ENCODE measurements around the gene MXD3.
"Not testable (repeated sequence)": the region's sequence is repeated elsewhere in the genome, so short reads cannot be mapped to it uniquely, and the experiment has no call there.

MXD3 gene

DNA sequence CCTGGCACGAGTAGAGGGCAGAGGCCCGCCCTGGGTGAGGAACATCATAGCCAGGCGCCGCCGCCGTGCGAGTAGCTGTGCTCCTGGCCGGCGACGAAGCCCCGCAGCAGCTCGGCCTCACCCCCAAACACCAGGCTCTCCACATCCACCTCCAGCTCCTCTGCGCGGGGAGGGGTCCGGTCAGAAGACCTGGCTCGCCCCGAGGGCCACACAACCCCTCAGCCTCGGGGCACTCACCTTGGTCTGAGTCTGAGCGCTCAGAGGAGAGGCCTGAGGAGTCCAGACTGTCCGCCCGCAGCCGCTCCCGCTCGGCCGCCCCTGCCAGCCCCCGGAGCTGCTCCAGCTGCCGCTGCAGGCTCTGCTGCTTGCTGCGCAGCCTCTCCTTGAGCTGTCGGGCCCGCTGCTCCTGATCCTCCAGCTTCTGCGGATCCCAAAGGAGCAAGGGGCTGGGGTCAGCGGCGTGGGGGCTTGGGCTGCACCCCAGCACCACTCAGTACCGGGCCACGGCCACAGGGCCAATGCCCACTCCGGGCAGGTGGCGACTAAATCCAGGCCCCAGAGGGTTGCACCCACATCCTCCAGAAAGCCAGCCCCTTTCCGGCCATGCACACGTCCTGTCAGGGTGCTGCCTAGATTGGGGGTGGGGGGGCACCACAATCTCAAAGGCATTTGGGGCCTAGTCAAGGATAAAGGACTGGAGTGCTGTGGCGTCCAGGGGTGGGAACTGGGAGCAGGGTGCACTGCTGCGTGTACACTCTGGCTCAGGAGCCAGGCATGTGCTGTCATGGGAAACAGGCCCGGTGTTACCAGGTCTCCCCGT, 3.9 kb downstream of the MXD3 start:
- H3K9ac ChIP-seq (ENCODE audit: low read length): no peak overlapping the region
- no peak overlapping the region for H3K4me3 ChIP-seq (ENCODE audit: low read length)
- H3K9me3 ChIP-seq (replicated peaks; ENCODE audit: insufficient read depth, low read length): no peaks in the 10 kb centered on the region
- DNase-seq: no peak
- peaks cover 24% of the 10 kb centered on the region for H3K4me1 ChIP-seq (ENCODE audit: low read length)
- TF ChIP-seq EZH2 (optimal IDR thresholded peaks at IDR 0.05; ENCODE audit: low read depth, low read length) (no peak), EZH2phosphoT487 (IDR thresholded peaks at IDR 0.05; ENCODE audit: low read length) (no peak)
- TF ChIP-seq, protein P1, sequence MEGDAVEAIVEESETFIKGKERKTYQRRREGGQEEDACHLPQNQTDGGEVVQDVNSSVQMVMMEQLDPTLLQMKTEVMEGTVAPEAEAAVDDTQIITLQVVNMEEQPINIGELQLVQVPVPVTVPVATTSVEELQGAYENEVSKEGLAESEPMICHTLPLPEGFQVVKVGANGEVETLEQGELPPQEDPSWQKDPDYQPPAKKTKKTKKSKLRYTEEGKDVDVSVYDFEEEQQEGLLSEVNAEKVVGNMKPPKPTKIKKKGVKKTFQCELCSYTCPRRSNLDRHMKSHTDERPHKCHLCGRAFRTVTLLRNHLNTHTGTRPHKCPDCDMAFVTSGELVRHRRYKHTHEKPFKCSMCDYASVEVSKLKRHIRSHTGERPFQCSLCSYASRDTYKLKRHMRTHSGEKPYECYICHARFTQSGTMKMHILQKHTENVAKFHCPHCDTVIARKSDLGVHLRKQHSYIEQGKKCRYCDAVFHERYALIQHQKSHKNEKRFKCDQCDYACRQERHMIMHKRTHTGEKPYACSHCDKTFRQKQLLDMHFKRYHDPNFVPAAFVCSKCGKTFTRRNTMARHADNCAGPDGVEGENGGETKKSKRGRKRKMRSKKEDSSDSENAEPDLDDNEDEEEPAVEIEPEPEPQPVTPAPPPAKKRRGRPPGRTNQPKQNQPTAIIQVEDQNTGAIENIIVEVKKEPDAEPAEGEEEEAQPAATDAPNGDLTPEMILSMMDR (IDR thresholded peaks at IDR 0.05; ENCODE audit: low read length): no peak
- no peak overlapping the region for H2AFZ ChIP-seq (ENCODE audit: low read length)
- no peak overlapping the region for H3K4me2 ChIP-seq (ENCODE audit: low read depth, low read length)
- H3F3A ChIP-seq (ENCODE audit: insufficient read depth, low read length): peaks cover 74% of the 10 kb centered on the region
- peaks cover 89% of the 10 kb centered on the region for H3K79me2 ChIP-seq (ENCODE audit: low read length)
- H3K27me3 ChIP-seq (replicated peaks; ENCODE audit: insufficient read depth, low read length): no peaks in the 10 kb centered on the region
- no peaks in the 10 kb centered on the region for H3K9me2 ChIP-seq (replicated peaks; ENCODE audit: insufficient read depth, low read length)
- H4K20me1 ChIP-seq (ENCODE audit: insufficient read depth, low read length): 0 out of 2 replicates have a peak, but pooled peaks cover 7% of the 10 kb centered on the region
- no peak overlapping the region for H3K27ac ChIP-seq (ENCODE audit: low read length)
- no peaks in the 10 kb centered on the region for H3K36me3 ChIP-seq (replicated peaks; ENCODE audit: insufficient read depth, low read length)

DNA sequence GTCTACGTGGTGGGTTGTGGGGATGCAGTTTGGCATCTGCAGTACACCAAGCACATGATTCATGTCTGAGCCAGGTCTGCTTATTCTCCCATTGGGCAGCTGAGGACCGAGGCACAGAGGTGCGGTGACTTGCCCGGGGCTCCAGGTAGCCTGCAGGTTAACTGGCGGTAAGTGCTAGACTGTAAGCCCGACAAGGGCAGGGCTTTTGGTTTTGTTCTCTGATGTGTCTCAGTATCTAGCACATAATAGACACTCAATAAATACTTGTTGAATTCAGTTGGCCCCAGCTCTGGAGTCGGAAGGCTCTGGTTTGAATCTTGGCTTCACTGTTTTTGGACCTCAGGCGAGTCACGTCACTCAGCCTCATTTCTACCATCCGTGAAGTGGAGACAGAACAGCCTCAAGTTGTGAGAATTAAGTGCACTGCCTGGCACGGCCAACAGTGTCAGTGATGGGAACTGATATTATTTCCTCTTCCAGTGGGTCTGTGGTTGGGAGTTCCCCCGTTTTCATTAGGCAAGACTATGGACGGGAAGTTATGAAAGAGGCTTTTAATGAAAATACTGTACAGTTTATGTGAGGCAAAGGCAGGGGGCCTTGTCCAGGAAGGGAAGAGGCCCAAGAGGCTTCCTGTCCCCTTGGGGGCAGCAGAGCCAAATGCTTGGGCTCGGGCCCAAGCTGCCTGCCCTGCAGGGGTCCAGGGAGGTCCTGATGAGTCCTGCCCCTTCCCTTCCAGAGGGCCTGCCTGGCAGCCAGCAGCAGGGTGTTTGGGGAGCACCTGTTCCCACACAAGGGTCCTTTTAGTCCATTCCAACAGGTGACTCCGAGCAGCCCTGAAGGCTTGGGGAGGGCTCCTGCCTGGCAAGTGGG, 4.8 kb downstream of the MXD3 start:
- H3K4me1 ChIP-seq (ENCODE audit: low read length): peaks cover 28% of the 10 kb centered on the region
- H4K20me1 ChIP-seq (ENCODE audit: insufficient read depth, low read length): 0 out of 2 replicates have a peak, but pooled peaks cover 7% of the 10 kb centered on the region
- no peak overlapping the region for H3K27ac ChIP-seq (ENCODE audit: low read length)
- H3F3A ChIP-seq (ENCODE audit: insufficient read depth, low read length): peaks cover 75% of the 10 kb centered on the region
- H3K36me3 ChIP-seq (replicated peaks; ENCODE audit: insufficient read depth, low read length): no peaks in the 10 kb centered on the region
- peaks cover 97% of the 10 kb centered on the region for H3K79me2 ChIP-seq (ENCODE audit: low read length)
- no peaks in the 10 kb centered on the region for H3K27me3 ChIP-seq (replicated peaks; ENCODE audit: insufficient read depth, low read length)
- DNase-seq: no peak
- H3K9me2 ChIP-seq (replicated peaks; ENCODE audit: insufficient read depth, low read length): no peaks in the 10 kb centered on the region
- TF ChIP-seq EZH2phosphoT487 (IDR thresholded peaks at IDR 0.05; ENCODE audit: low read length) (no peak), EZH2 (optimal IDR thresholded peaks at IDR 0.05; ENCODE audit: low read depth, low read length) (no peak)
- TF ChIP-seq, protein P1 (IDR thresholded peaks at IDR 0.05; ENCODE audit: low read length): no peak
- H3K9me3 ChIP-seq (replicated peaks; ENCODE audit: insufficient read depth, low read length): no peaks in the 10 kb centered on the region
- no peak overlapping the region for H3K9ac ChIP-seq (ENCODE audit: low read length)
- H2AFZ ChIP-seq (ENCODE audit: low read length): no peak overlapping the region
- no peak overlapping the region for H3K4me2 ChIP-seq (ENCODE audit: low read depth, low read length)
- no peak overlapping the region for H3K4me3 ChIP-seq (ENCODE audit: low read length)

DNA sequence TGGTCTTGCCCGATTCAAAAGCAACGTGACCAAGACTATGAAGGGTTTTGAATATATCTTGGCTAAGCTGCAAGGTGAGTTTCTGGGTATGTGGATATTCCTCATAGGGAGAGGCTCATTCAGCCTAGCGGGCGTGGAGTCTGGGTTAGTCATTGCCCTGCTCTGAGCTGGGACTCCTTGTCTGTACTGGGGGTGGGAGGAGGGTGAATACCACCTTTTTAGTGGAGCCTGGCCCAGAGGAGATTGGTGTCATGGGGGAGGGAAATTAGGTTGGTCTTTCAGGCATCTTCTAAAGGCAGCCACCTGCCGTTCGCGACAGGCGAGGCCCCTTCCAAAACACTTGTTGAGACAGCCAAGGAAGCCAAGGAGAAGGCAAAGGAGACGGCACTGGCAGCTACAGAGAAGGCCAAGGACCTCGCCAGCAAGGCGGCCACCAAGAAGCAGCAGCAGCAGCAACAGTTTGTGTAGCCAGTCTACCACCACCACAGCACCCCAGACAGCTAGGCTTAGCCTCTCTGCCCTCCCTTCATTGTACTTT, 5.5 kb downstream of the MXD3 start:
- not testable (repeated sequence) for H3K36me3 ChIP-seq (replicated peaks; ENCODE audit: insufficient read depth, low read length); H3K9me2 ChIP-seq (replicated peaks; ENCODE audit: insufficient read depth, low read length); H3K9ac ChIP-seq (ENCODE audit: low read length); DNase-seq; H3K9me3 ChIP-seq (replicated peaks; ENCODE audit: insufficient read depth, low read length); H4K20me1 ChIP-seq (ENCODE audit: insufficient read depth, low read length); H3K27me3 ChIP-seq (replicated peaks; ENCODE audit: insufficient read depth, low read length); H2AFZ ChIP-seq (ENCODE audit: low read length); H3K27ac ChIP-seq (ENCODE audit: low read length); H3K4me3 ChIP-seq (ENCODE audit: low read length)
- Histone ChIP-seq H3K4me1 (ENCODE audit: low read length) (peaks cover 35% of the 10 kb centered on the region), H3K4me2 (ENCODE audit: low read depth, low read length) (peak overlapping the region; percentile 95; the same call in 1 of the 2 replicates), H3F3A (ENCODE audit: insufficient read depth, low read length) (peaks cover 77% of the 10 kb centered on the region), H3K79me2 (ENCODE audit: low read length) (peaks cover 98% of the 10 kb centered on the region)

All from MM.1S (cell line).